OCI-LY1 (cell line): ENCODE measurements around the gene PTPRR.

Source experiments
- CTCF ChIP-seq: fragments of 200-600 bp; sonication (generic), shearing (Covaris generic); IDR thresholded peaks from 2 replicates; pipeline ENCODE4 v1.5.1; 2017; ENCODE audit warnings: mild to moderate bottlenecking, antibody characterized with exemption, low read length, moderate library complexity, mixed read lengths
- EZH2 ChIP-seq: fragments of 200-600 bp; sonication (generic), shearing (Covaris generic); IDR thresholded peaks from 2 replicates; pipeline ENCODE4 v1.8.0; 2017; ENCODE audit warnings: borderline replicate concordance, mixed run types, mild to moderate bottlenecking, antibody characterized with exemption, low read length, moderate library complexity, mixed read lengths

GRCh38 chr12:70747445-70748260, 172.9 kb downstream of the PTPRR start:
- no peak for TF ChIP-seq CTCF
- TF ChIP-seq EZH2: no peak
